ENCODE measurements around the gene RUFY4.

Gene RUFY4

GRCh38 chr2:218022851-218023530, 46.1 kb upstream of the RUFY4 start:
- DNase-seq (ENCODE audit: extremely low read depth, low read depth) = no peak
- TF ChIP-seq CTCF (IDR thresholded peaks at IDR 0.05; ENCODE audit: low read depth, low read length) = no peak

- TF ChIP-seq CTCF (IDR thresholded peaks at IDR 0.05; ENCODE audit: low read depth, low read length) = no peak
- DNase-seq (ENCODE audit: extremely low read depth, low read depth) = no peak
Observed at GRCh38 chr2:218023636-218024035, 45.4 kb upstream of the RUFY4 start.

- no peak for TF ChIP-seq CTCF (IDR thresholded peaks at IDR 0.05; ENCODE audit: low read depth, low read length)
- no peak for DNase-seq (ENCODE audit: extremely low read depth, low read depth)
Observed at GRCh38 chr2:218024336-218024735, 44.7 kb upstream of the RUFY4 start.

- no peak for TF ChIP-seq CTCF (IDR thresholded peaks at IDR 0.05; ENCODE audit: low read depth, low read length)
- DNase-seq (ENCODE audit: extremely low read depth, low read depth) = no peak
Observed at GRCh38 chr2:218024871-218025270, 44.2 kb upstream of the RUFY4 start.

- no peak for TF ChIP-seq CTCF (IDR thresholded peaks at IDR 0.05; ENCODE audit: low read depth, low read length)
- DNase-seq (ENCODE audit: extremely low read depth, low read depth) = no peak
Observed at GRCh38 chr2:218026244-218026643, 42.8 kb upstream of the RUFY4 start.

- no peak for TF ChIP-seq CTCF (IDR thresholded peaks at IDR 0.05; ENCODE audit: low read depth, low read length)
- DNase-seq (ENCODE audit: extremely low read depth, low read depth) = no peak
Observed at GRCh38 chr2:218026676-218027425, 42.2 kb upstream of the RUFY4 start.

GRCh38 chr2:218027426-218028188, 41.4 kb upstream of the RUFY4 start:
- no peak for TF ChIP-seq CTCF (IDR thresholded peaks at IDR 0.05; ENCODE audit: low read depth, low read length)
- no peak for DNase-seq (ENCODE audit: extremely low read depth, low read depth)
